Lower leg skin (tissue), 4 donors: ENCODE measurements around the gene STAG1. TPM values are rescaled to one million over a fixed set of nuclear protein-coding genes. Genes with fewer than 3 reads are reported as not detected.
"Not testable (repeated sequence)": the region's sequence is repeated elsewhere in the genome, so short reads cannot be mapped to it uniquely, and the experiment has no call there.

ENCODE experiments used
- DNase-seq, 2 donors: peaks; one replicate each; pipeline ENCODE4 v3.0.0-alpha.2; 2019; ENCODE audit warnings: low spot score in 2 of 2
- H3K4me3 ChIP-seq: fragments of 200-600 bp; sonication (generic); 2 replicates; pipeline ENCODE4 v1.5.1; 2017; ENCODE audit warnings: mild to moderate bottlenecking, low read depth; ENCODE audit not compliant: poor library complexity, severe bottlenecking
- CTCF ChIP-seq, 3 donors: fragments of 450-650 bp; IDR thresholded peaks; one replicate each; pipeline ENCODE4 v1.5.1; 2016; ENCODE audit warnings: antibody characterized with exemption in 3 of 3, mild to moderate bottlenecking in 3 of 3, moderate library complexity in 2 of 3
- POLR2A ChIP-seq, 2 donors: fragments of 450-650 bp; IDR thresholded peaks; one replicate each; pipeline ENCODE4 v1.6.1; 2016 to 2017; ENCODE audit warnings: antibody characterized with exemption in 2 of 2, mild to moderate bottlenecking in 1 of 2, moderate library complexity in 1 of 2
- WGBS, 2 donors: methylation state at CpG; one replicate each; pipeline ENCODE4 v1.1.5; 2018; 5-methylcytosine and 5-hydroxymethylcytosine counted together
- intact Hi-C: fragments of 100-400 bp; cut with DNase I; formaldehyde crosslinking; loops from one replicate; pipeline ENCODE4 v1.15.0; 2023; ENCODE audit warnings: low total_unique reads
- total RNA-seq, 4 donors: library from RNA; depleted of rRNA; stranded (reverse); fragments of >200 nt; gene quantifications; one replicate each; pipeline ENCODE4 v1.1.0, GENCODE V29; 2016

STAG1 gene
- total RNA-seq, 4 donors from 2014 or later = 32.1 to 37.7 (median 34.4) TPM

- H3K4me3 ChIP-seq = no peak overlapping the region
- intact Hi-C loops = no loop called here
- DNase-seq = no peak
- no peak for TF ChIP-seq CTCF (IDR thresholded peaks at IDR 0.05)
- TF ChIP-seq POLR2A (IDR thresholded peaks at IDR 0.05) = no peak
Observed at GRCh38 chr3:136671921-136672320, 80.3 kb downstream of the STAG1 start.

GRCh38 chr3:136670166-136670565, 82.0 kb downstream of the STAG1 start:
- TF ChIP-seq CTCF (IDR thresholded peaks at IDR 0.05) (no peak), POLR2A (IDR thresholded peaks at IDR 0.05) (no peak)
- no peak overlapping the region for H3K4me3 ChIP-seq
- 88 to 97% methylated on average over 1 of the region's 1 CpG for WGBS, 2 donors
- intact Hi-C loops = no loop called here
- no peak for DNase-seq

GRCh38 chr3:136667081-136667480, 85.1 kb downstream of the STAG1 start:
- no peak for TF ChIP-seq POLR2A (IDR thresholded peaks at IDR 0.05)
- no peak for TF ChIP-seq CTCF (IDR thresholded peaks at IDR 0.05)
- intact Hi-C loops = no loop called here
- no peak for DNase-seq

GRCh38 chr3:136666301-136666700, 85.9 kb downstream of the STAG1 start:
- H3K4me3 ChIP-seq, intact Hi-C loops, DNase-seq: not testable (repeated sequence)
- WGBS, 2 donors = 93 to 95% methylated on average over 6 of the region's 6 CpGs

More at GRCh38 chr3:136667081-136667480, 85.1 kb downstream of the STAG1 start:
- WGBS, 2 donors = 86 to 89% methylated on average over 2 of the region's 2 CpGs
- H3K4me3 ChIP-seq = no peak overlapping the region

- no peak for TF ChIP-seq CTCF (IDR thresholded peaks at IDR 0.05)
- TF ChIP-seq POLR2A (IDR thresholded peaks at IDR 0.05) = no peak
- WGBS, 2 donors = 81 to 83% methylated on average over 1 of the region's 1 CpG
Observed at GRCh38 chr3:136664771-136665170, 87.4 kb downstream of the STAG1 start.

GRCh38 chr3:136661282-136661681, 90.9 kb downstream of the STAG1 start:
- H3K4me3 ChIP-seq = no peak overlapping the region
- intact Hi-C loops = no loop called here
- DNase-seq = no peak
- WGBS, 2 donors = 78 to 86% methylated on average over 4 of the region's 4 CpGs
- TF ChIP-seq CTCF (IDR thresholded peaks at IDR 0.05) = no peak
- no peak for TF ChIP-seq POLR2A (IDR thresholded peaks at IDR 0.05)

More at GRCh38 chr3:136664771-136665170, 87.4 kb downstream of the STAG1 start:
- H3K4me3 ChIP-seq = no peak overlapping the region
- intact Hi-C loops = no loop called here
- no peak for DNase-seq
